Neural cell (in vitro differentiated cells): ENCODE data around the gene MINAR1.

Experiments used
- POLR2AphosphoS5 ChIP-seq: IDR thresholded peaks from 2 replicates; pipeline ENCODE4 v1.6.1; 2012
- RAD21 ChIP-seq: fragments of 450-650 bp; conservative IDR thresholded peaks from 2 replicates; pipeline ENCODE4 v1.6.1; 2014; ENCODE audit warnings: antibody characterized with exemption, mild to moderate bottlenecking, moderate library complexity
- TF ChIP-seq, protein P1 (sequence below): fragments of 450-650 bp; IDR thresholded peaks from 2 replicates; pipeline ENCODE4 v1.5.1; 2014; ENCODE audit warnings: antibody characterized with exemption, mild to moderate bottlenecking, moderate library complexity; ENCODE audit not compliant: poor library complexity, severe bottlenecking

DNA sequence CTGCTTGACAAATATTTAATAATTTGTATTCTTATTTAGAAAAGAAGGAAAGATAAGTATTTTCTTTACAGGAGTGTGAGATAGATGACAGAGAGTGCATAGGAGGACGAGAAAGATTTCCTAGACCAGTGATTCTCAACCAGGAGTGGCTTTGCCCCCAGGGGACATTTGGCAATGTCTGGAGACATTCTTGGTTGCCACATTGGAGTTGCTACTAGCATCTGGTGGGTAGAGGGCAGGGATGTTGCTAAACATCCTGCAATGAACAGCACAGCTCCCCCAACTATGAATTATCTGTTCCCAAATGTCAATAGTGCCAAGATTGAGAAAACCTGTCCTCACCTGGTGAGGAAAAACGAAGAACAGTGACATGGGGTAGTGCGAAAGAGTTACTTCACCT is 30.8 kb upstream of the MINAR1 start:
- no peak for TF ChIP-seq POLR2AphosphoS5
- no peak for TF ChIP-seq RAD21
- TF ChIP-seq, protein P1, sequence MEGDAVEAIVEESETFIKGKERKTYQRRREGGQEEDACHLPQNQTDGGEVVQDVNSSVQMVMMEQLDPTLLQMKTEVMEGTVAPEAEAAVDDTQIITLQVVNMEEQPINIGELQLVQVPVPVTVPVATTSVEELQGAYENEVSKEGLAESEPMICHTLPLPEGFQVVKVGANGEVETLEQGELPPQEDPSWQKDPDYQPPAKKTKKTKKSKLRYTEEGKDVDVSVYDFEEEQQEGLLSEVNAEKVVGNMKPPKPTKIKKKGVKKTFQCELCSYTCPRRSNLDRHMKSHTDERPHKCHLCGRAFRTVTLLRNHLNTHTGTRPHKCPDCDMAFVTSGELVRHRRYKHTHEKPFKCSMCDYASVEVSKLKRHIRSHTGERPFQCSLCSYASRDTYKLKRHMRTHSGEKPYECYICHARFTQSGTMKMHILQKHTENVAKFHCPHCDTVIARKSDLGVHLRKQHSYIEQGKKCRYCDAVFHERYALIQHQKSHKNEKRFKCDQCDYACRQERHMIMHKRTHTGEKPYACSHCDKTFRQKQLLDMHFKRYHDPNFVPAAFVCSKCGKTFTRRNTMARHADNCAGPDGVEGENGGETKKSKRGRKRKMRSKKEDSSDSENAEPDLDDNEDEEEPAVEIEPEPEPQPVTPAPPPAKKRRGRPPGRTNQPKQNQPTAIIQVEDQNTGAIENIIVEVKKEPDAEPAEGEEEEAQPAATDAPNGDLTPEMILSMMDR: no peak
